Measurements from ENCODE around the gene DDX25. TPM values are rescaled to one million over a fixed set of nuclear protein-coding genes. Genes with fewer than 3 reads are reported as not detected.

Gene DDX25
- total RNA-seq, 1 experiment from 2014 or later: 0.26 TPM

- no peak for DNase-seq
- H3K79me2 ChIP-seq (ENCODE audit: low read depth): no peaks in the 10 kb centered on the region
- H3K27ac ChIP-seq: no peak overlapping the region
- ChIA-PET POLR2A (ENCODE audit: unreplicated experiment) (no interaction called here), CTCF (no interaction called here)
- H3K4me1 ChIP-seq (replicated peaks; ENCODE audit: insufficient read depth): no peaks in the 10 kb centered on the region
- no peaks in the 10 kb centered on the region for H3K9me2 ChIP-seq (ENCODE audit: insufficient read depth)
- no peaks in the 10 kb centered on the region for H4K20me1 ChIP-seq (ENCODE audit: insufficient read depth)
- intact Hi-C loops (cut with micrococcal nuclease; ENCODE audit: unreplicated experiment): no loop called here
- H3K36me3 ChIP-seq (ENCODE audit: low read depth): no peaks in the 10 kb centered on the region
- H3F3A ChIP-seq (ENCODE audit: insufficient read depth, low read depth): no peaks in the 10 kb centered on the region
- no peaks in the 10 kb centered on the region for H3K9me3 ChIP-seq (ENCODE audit: insufficient read depth, low read depth)
- H3K27me3 ChIP-seq (ENCODE audit: insufficient read depth, low read depth): no peaks in the 10 kb centered on the region
- TF ChIP-seq EZH2 (IDR thresholded peaks at IDR 0.05; ENCODE audit: low read depth) (no peak), CTCF (conservative IDR thresholded peaks at IDR 0.05) (no peak)
- H3K4me3 ChIP-seq: no peak overlapping the region
- no peak overlapping the region for H3K4me2 ChIP-seq
- no TSS peak for BruUV-seq (replicated peaks)
- H2AFZ ChIP-seq: no peak overlapping the region
These were observed 40.9 kb downstream of the DDX25 start for GRCh38 chr11:125945011-125945796.

- H3K36me3 ChIP-seq (ENCODE audit: low read depth): no peaks in the 10 kb centered on the region
- no peak for DNase-seq
- no peaks in the 10 kb centered on the region for H4K20me1 ChIP-seq (ENCODE audit: insufficient read depth)
- CTCF ChIA-PET: no interaction called here
- H3K9me3 ChIP-seq (ENCODE audit: insufficient read depth, low read depth): no peaks in the 10 kb centered on the region
- no TSS peak for BruUV-seq (replicated peaks)
- intact Hi-C loops (cut with micrococcal nuclease; ENCODE audit: unreplicated experiment): no loop called here
- no peak within 1 kb of the TSS for H3K27ac ChIP-seq
- no peak within 1 kb of the TSS for H3K4me3 ChIP-seq
- no peaks in the 10 kb centered on the region for H3F3A ChIP-seq (ENCODE audit: insufficient read depth, low read depth)
- H3K4me1 ChIP-seq (replicated peaks; ENCODE audit: insufficient read depth): no peaks in the 10 kb centered on the region
- TF ChIP-seq CTCF (conservative IDR thresholded peaks at IDR 0.05) (no peak), EZH2 (IDR thresholded peaks at IDR 0.05; ENCODE audit: low read depth) (no peak)
- no peaks in the 10 kb centered on the region for H3K9me2 ChIP-seq (ENCODE audit: insufficient read depth)
- H3K4me2 ChIP-seq: no peak within 1 kb of the TSS
- H2AFZ ChIP-seq: no peak within 1 kb of the TSS
- POLR2A ChIA-PET (ENCODE audit: unreplicated experiment): no interaction called here
- H3K79me2 ChIP-seq (ENCODE audit: low read depth): no peaks in the 10 kb centered on the region
- no peaks in the 10 kb centered on the region for H3K27me3 ChIP-seq (ENCODE audit: insufficient read depth, low read depth)
These were observed 41.7 kb downstream of the DDX25 start, which contains the start of gene VSIG10L2 for GRCh38 chr11:125945797-125946520. Gene VSIG10L2 (plus strand): TSS chr11:125946044. CDS start chr11:125946056, 12 bp downstream.

DNA sequence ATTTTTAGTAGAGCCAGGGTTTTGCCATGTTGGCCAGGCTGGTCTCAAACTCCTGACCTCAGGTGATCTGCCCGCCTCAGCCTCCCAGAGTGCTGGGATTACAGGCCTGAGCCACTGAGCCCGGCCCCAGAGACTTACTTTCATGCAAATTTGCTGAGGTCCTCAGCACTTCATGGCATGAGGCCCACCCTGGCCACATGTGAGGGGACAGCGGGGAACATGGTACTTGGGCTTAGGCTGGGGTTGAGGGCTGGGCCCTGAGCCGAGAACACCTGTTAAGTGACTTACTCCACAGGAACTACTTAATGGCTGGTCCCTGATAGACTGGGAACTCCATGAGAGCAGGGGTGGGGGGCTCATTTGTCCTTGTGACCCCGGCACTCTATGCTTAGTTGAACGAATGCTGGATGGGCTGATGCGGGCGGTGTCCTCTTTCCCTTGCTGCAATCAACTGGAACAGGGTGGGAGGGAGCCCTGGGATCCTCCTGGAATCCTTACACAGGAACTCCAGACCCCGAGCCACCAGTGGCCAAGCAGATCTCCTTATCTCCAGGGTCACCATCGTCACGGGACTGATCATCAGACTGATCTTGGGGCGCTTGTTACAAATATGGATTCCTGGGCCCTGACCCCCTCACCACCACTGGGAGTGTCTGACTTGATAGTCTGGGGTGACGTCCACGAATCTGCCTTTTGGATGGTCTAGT is 42.6 kb downstream of the DDX25 start:
- H3K9me2 ChIP-seq (ENCODE audit: insufficient read depth): no peaks in the 10 kb centered on the region
- no peaks in the 10 kb centered on the region for H3K79me2 ChIP-seq (ENCODE audit: low read depth)
- H3K27me3 ChIP-seq (ENCODE audit: insufficient read depth, low read depth): no peaks in the 10 kb centered on the region
- H3K9me3 ChIP-seq (ENCODE audit: insufficient read depth, low read depth): no peaks in the 10 kb centered on the region
- H3K4me3 ChIP-seq: no peak overlapping the region
- intact Hi-C loops (cut with micrococcal nuclease; ENCODE audit: unreplicated experiment): no loop called here
- H3K27ac ChIP-seq: no peak overlapping the region
- H3F3A ChIP-seq (ENCODE audit: insufficient read depth, low read depth): no peaks in the 10 kb centered on the region
- H3K4me1 ChIP-seq (replicated peaks; ENCODE audit: insufficient read depth): no peaks in the 10 kb centered on the region
- no peak overlapping the region for H2AFZ ChIP-seq
- BruUV-seq (replicated peaks): no TSS peak
- no peak overlapping the region for H3K4me2 ChIP-seq
- CTCF ChIA-PET: no interaction called here
- POLR2A ChIA-PET (ENCODE audit: unreplicated experiment): interaction anchor here (0.6 kb wide), 1 partner anchor 36 kb away, joined by 6 read pairs; no protein-coding TSS in a partner anchor
- H4K20me1 ChIP-seq (ENCODE audit: insufficient read depth): no peaks in the 10 kb centered on the region
- H3K36me3 ChIP-seq (ENCODE audit: low read depth): no peaks in the 10 kb centered on the region
- TF ChIP-seq CTCF (conservative IDR thresholded peaks at IDR 0.05) (no peak), EZH2 (IDR thresholded peaks at IDR 0.05; ENCODE audit: low read depth) (no peak)
- no peak for DNase-seq

All from PC-9 (cell line).